K562 (cell line): ENCODE results near the gene CAPN12. TPM values are rescaled to one million over a fixed set of nuclear protein-coding genes. Genes with fewer than 3 reads are reported as not detected.
"Not testable (repeated sequence)": the region's sequence is repeated elsewhere in the genome, so short reads cannot be mapped to it uniquely, and the experiment has no call there.

Source experiments
- ATAC-seq: fragments of 200-7000 bp; cut with Tn5 transposase; 3 replicates; pipeline ENCODE4 v1.9.1; 2020; ENCODE audit warnings: moderate library complexity
- BruUV-seq: library from RNA; stranded (reverse); fragments of 400-500 nt; replicated peaks from 2 replicates; lab custom pipeline; 2021; lab: Mats Ljungman, UMichigan
- CTCF ChIA-PET: fragments of 300-600 bp; formaldehyde crosslinking; extraction: SDS; loops from one replicate; lab custom pipeline; 2021; ENCODE audit warnings: low intra/inter-chr PET ratio; lab: Yijun Ruan, JAX
- POLR2A ChIA-PET: fragments of 300-600, 350-650 bp; sonication (Branson Sonifier 250); formaldehyde crosslinking; extraction: SDS; loops from one replicate; lab custom pipeline; 2021; ENCODE audit warnings: antibody characterized with exemption, inconsistent platforms; lab: Yijun Ruan, JAX
- DNase-seq, 4 experiments: peaks; one replicate each; pipeline versions ENCODE4 v3.0.0 to v3.0.0-alpha.2; 2011 to 2018; ENCODE audit warnings: low spot score in 3 of 4, mixed read lengths in 3 of 4; ENCODE audit errors: extremely low read depth in 1 of 4
- FAIRE-seq: peaks from 2 replicates; lab custom pipeline; 2011; peaks lifted over from hg19 to GRCh38; lab: Jason Lieb, UNC
- H2AFZ ChIP-seq: 2 replicates; pipeline ENCODE4 v1.6.0; 2011; ENCODE audit warnings: low read depth, low read length, control low read depth, inconsistent platforms
- H3K27ac ChIP-seq: fragments of 200-600 bp; 3 replicates; pipeline ENCODE4 v1.8.0; 2011; ENCODE audit warnings: low read depth, mild to moderate bottlenecking, control low read depth, inconsistent platforms, low read length, moderate library complexity, mixed read lengths; ENCODE audit errors: extremely low read depth
- H3K27me3 ChIP-seq, 2 experiments: fragments of 300-600 bp in 1 of 2; 2 replicates in 1 of 2; 3 replicates in 1 of 2; pipeline versions ENCODE4 v1.6.0 to v1.8.0; 2011; ENCODE audit warnings: inconsistent platforms in 2 of 2, low read length in 2 of 2, mild to moderate bottlenecking in 1 of 2, mixed read lengths in 1 of 2, moderate library complexity in 1 of 2; ENCODE audit not compliant: control insufficient read depth in 2 of 2, insufficient read depth in 2 of 2
- H3K36me3 ChIP-seq: fragments of 300-600 bp; 3 replicates; pipeline ENCODE4 v1.8.0; 2011; ENCODE audit warnings: mild to moderate bottlenecking, low read length, inconsistent platforms; ENCODE audit not compliant: control insufficient read depth, insufficient read depth
- H3K4me1 ChIP-seq, 2 experiments: fragments of 200-600 bp in 1 of 2; replicated peaks in 1 of 2; 2 replicates in 1 of 2; 3 replicates in 1 of 2; pipeline versions ENCODE4 v1.5.1 to v1.8.0; 2011; ENCODE audit warnings: inconsistent platforms in 2 of 2, low read length in 2 of 2, mild to moderate bottlenecking in 1 of 2, mixed read lengths in 1 of 2, moderate library complexity in 1 of 2; ENCODE audit not compliant: control insufficient read depth in 2 of 2, insufficient read depth in 2 of 2
- H3K4me2 ChIP-seq: 2 replicates; pipeline ENCODE4 v1.6.1; 2011; ENCODE audit warnings: low read length, control low read depth, inconsistent platforms, mixed read lengths; ENCODE audit not compliant: insufficient read depth
- H3K4me3 ChIP-seq: fragments of 200-600 bp; sonication (generic), shearing (Covaris generic); 2 replicates; pipeline ENCODE4 v1.5.1; 2016; ENCODE audit warnings: control low read depth, inconsistent platforms
- H3K79me2 ChIP-seq: fragments of 200-600 bp; 3 replicates; pipeline ENCODE4 v1.8.0; 2011; ENCODE audit warnings: low read length, inconsistent platforms; ENCODE audit not compliant: control insufficient read depth, insufficient read depth
- H3K9ac ChIP-seq, 2 experiments: 2 replicates each; pipeline versions ENCODE4 v1.6.0 to v1.6.1; 2011; ENCODE audit warnings: low read depth in 2 of 2, low read length in 2 of 2, control low read depth in 1 of 2, inconsistent platforms in 1 of 2, mild to moderate bottlenecking in 1 of 2, mixed read lengths in 1 of 2; ENCODE audit not compliant: insufficient read depth in 1 of 2
- H3K9me1 ChIP-seq: one replicate; pipeline ENCODE4 v1.6.0; 2011; ENCODE audit warnings: inconsistent platforms, mild to moderate bottlenecking, low read length, moderate library complexity; ENCODE audit not compliant: control insufficient read depth, insufficient read depth
- H3K9me3 ChIP-seq: replicated peaks from 2 replicates; pipeline ENCODE4 v1.5.1; 2011; ENCODE audit warnings: low read depth, low read length, inconsistent platforms; ENCODE audit not compliant: control insufficient read depth, insufficient read depth
- H4K20me1 ChIP-seq: replicated peaks from 2 replicates; pipeline ENCODE4 v1.6.1; 2011; ENCODE audit warnings: low read length, inconsistent platforms, mixed read lengths; ENCODE audit not compliant: control insufficient read depth, insufficient read depth
- CEBPB ChIP-seq: fragments of 450-650 bp; IDR thresholded peaks from 2 replicates; pipeline ENCODE4 v1.6.1; 2016; ENCODE audit warnings: missing genetic modification characterization, missing compliant biosample characterization
- DDX20 ChIP-seq: fragments of 450-650 bp; IDR thresholded peaks from 2 replicates; pipeline ENCODE4 v1.6.1; 2016; ENCODE audit warnings: missing genetic modification characterization, low read depth, mild to moderate bottlenecking, missing compliant biosample characterization, moderate library complexity
- E2F5 ChIP-seq: sonication (generic); formaldehyde crosslinking; IDR thresholded peaks from 2 replicates; pipeline ENCODE4 v1.8.0; 2022; ENCODE audit warnings: mild to moderate bottlenecking, missing genetic modification reagents
- ESRRB ChIP-seq: fragments of 250-450 bp; sonication (Bioruptor Pico); IDR thresholded peaks from 2 replicates; pipeline ENCODE4 v1.5.0; 2020; ENCODE audit warnings: mild to moderate bottlenecking, moderate library complexity, borderline replicate concordance
- FOXJ2 ChIP-seq: fragments of 200-800 bp; sonication (Bioruptor generic); IDR thresholded peaks from 2 replicates; pipeline ENCODE4 v1.6.1; 2016; ENCODE audit warnings: missing genetic modification characterization, missing compliant biosample characterization
- HOXB6 ChIP-seq: fragments of 250-450 bp; sonication (Bioruptor Pico); IDR thresholded peaks from 2 replicates; pipeline ENCODE4 v1.5.1; 2022; ENCODE audit warnings: mild to moderate bottlenecking, borderline replicate concordance
- NFIC ChIP-seq: fragments of 450-650 bp; IDR thresholded peaks from 2 replicates; pipeline ENCODE4 v1.6.1; 2017; ENCODE audit warnings: mild to moderate bottlenecking, inconsistent platforms
- NR1H2 ChIP-seq: sonication (generic); formaldehyde crosslinking; IDR thresholded peaks from 2 replicates; pipeline ENCODE4 v1.4.0; 2020; ENCODE audit warnings: mild to moderate bottlenecking, missing genetic modification reagents
- RCOR1 ChIP-seq, 2 experiments: IDR thresholded peaks; 2 replicates each; pipeline ENCODE4 v1.6.1; 2012; ENCODE audit warnings: low read depth in 2 of 2, low read length in 2 of 2, borderline replicate concordance in 1 of 2, improper control_type of control experiment in 1 of 2
- RUNX1 ChIP-seq: sonication (generic); IDR thresholded peaks from 2 replicates; pipeline ENCODE4 v1.6.1; 2016; ENCODE audit warnings: antibody characterized with exemption, low read depth
- TSC22D4 ChIP-seq: fragments of 450-650 bp; IDR thresholded peaks from 2 replicates; pipeline ENCODE4 v1.6.1; 2016; ENCODE audit warnings: missing genetic modification characterization, missing biosample characterization, control low read depth
- ZFP1 ChIP-seq: fragments of 450-650 bp; formaldehyde crosslinking; IDR thresholded peaks from 2 replicates; pipeline ENCODE4 v1.4.0; 2020; ENCODE audit warnings: mild to moderate bottlenecking, mixed read lengths
- ZKSCAN1 ChIP-seq: fragments of 150-350 bp; IDR thresholded peaks from 2 replicates; pipeline ENCODE4 v1.6.1; 2016; ENCODE audit warnings: low read depth, low read length
- WGBS: fragments of 100-300 bp; shearing (Covaris generic); methylation state at CpG from one replicate; pipeline ENCODE4 v1.1.6; 2016; ENCODE audit warnings: low coverage, mixed read lengths; ENCODE audit not compliant: insufficient coverage; ENCODE audit errors: missing lambda C conversion rate; 5-methylcytosine and 5-hydroxymethylcytosine counted together
- in situ Hi-C: fragments of 300-500 bp; cut with MboI; formaldehyde crosslinking; loops from 4 replicates; pipeline ENCODE4 v1.15.0; 2018; ENCODE audit warnings: inconsistent platforms, mixed read lengths
- intact Hi-C: fragments of 100-400 bp; cut with micrococcal nuclease; formaldehyde crosslinking; loops from 2 replicates; pipeline ENCODE4 v1.14.2; 2022
- polyA plus RNA-seq, 8 experiments: library from polyadenylated mRNA; depleted of rRNA in 4 of 8; stranded (reverse) in 5 of 8; unstranded in 3 of 8; fragments of >200 nt; fragmentation: Nextera tagmentation in 2 of 8; fragmentation: Illumina TruSeq in 1 of 8; extraction: Ambion mirVana in 2 of 8; extraction: Trizol in 1 of 8; gene quantifications; 2 replicates each; pipeline versions ENCODE4 v1.2.1 to v1.2.3, GENCODE V29; 2011 to 2014; ENCODE audit warnings: inconsistent platforms in 1 of 8, missing spikeins in 1 of 8
- total RNA-seq, 7 experiments: library from RNA; depleted of rRNA in 6 of 7; stranded (reverse); fragments of >200 nt in 6 of 7; fragmentation: Illumina TruSeq in 2 of 7; extraction: Trizol in 2 of 7; gene quantifications; 2 replicates each; pipeline versions ENCODE4 v1.2.1 to v1.2.3, GENCODE V29; 2011 to 2021; ENCODE audit warnings: low replicate concordance in 1 of 7

CAPN12 gene
- total and polyA plus RNA-seq, 9 of the 15 experiments (the other 6 are each of a cell fraction or from before 2014, with no cell fraction given): 0.83 to 7.0 (median 1.6) TPM

- intact Hi-C loops: no loop called here
- ATAC-seq: no peak
- no peak overlapping the region for H3K9ac ChIP-seq
- no peaks in the 10 kb centered on the region for H4K20me1 ChIP-seq
- ChIA-PET POLR2A (interaction anchor here (0.7 kb wide), 1 partner anchor 15 kb away, joined by 3 read pairs; no protein-coding TSS in a partner anchor), CTCF (no interaction called here)
- DNase-seq: no peak
- no TSS peak for BruUV-seq
- in situ Hi-C loops: no loop called here
- no peak overlapping the region for H3K4me3 ChIP-seq
- no peak overlapping the region for H3K4me2 ChIP-seq
- peaks cover 0 to 8% of the 10 kb centered on the region in 2 experiments; a peak in 2 of 5 replicates for H3K4me1 ChIP-seq
- H3K27ac ChIP-seq: no peak overlapping the region
- 72% methylated on average over 25 of the region's 71 CpGs for WGBS
- no peaks in the 10 kb centered on the region for H3K36me3 ChIP-seq
- FAIRE-seq: no peak
- no peaks in the 10 kb centered on the region for H3K79me2 ChIP-seq
- TF ChIP-seq NR1H2 (CRISPR knock-in tag) (no peak), E2F5 (no peak), NFIC (no peak), RCOR1 (IDR thresholded peaks at IDR 0.05; ENCODE audit: borderline replicate concordance in 1 of 2, low read depth in 2 of 2, low read length in 2 of 2) (no peak), HOXB6 (CRISPR knock-in tag) (no peak), TSC22D4 (tag) (no peak), ZFP1 (no peak), CEBPB (tag) (no peak), FOXJ2 (no peak), DDX20 (no peak), ZKSCAN1 (no peak), RUNX1 (no peak), ESRRB (CRISPR knock-in tag) (no peak)
- no peak overlapping the region for H2AFZ ChIP-seq
- no peaks in the 10 kb centered on the region for H3K9me1 ChIP-seq
- H3K27me3 ChIP-seq: no peaks in the 10 kb centered on the region
- no peaks in the 10 kb centered on the region for H3K9me3 ChIP-seq
Observed at GRCh38 chr19:38792250-38793111, 48.2 kb upstream of the CAPN12 start.

- intact Hi-C loops, H3K27me3 ChIP-seq, H3K79me2 ChIP-seq, ATAC-seq, H3K4me2 ChIP-seq, FAIRE-seq, H3K36me3 ChIP-seq, in situ Hi-C loops, H3K9me1 ChIP-seq, CTCF ChIA-PET, DNase-seq, BruUV-seq, H4K20me1 ChIP-seq, H2AFZ ChIP-seq, POLR2A ChIA-PET, H3K9ac ChIP-seq, H3K4me1 ChIP-seq, H3K27ac ChIP-seq, H3K4me3 ChIP-seq, H3K9me3 ChIP-seq: not testable (repeated sequence)
- no CpG with 5 or more reads among the region's 40 CpGs for WGBS
Observed at GRCh38 chr19:38791451-38792064, 47.3 kb upstream of the CAPN12 start.
